Renal cortical epithelial cell (primary cell): ENCODE measurements around the gene MFSD1. TPM values are rescaled to one million over a fixed set of nuclear protein-coding genes. Genes with fewer than 3 reads are reported as not detected.
A peak's percentile ranks its signal among the peaks of the same experiment; 100 is the strongest.
"Not testable (repeated sequence)": the region's sequence is repeated elsewhere in the genome, so short reads cannot be mapped to it uniquely, and the experiment has no call there.

ENCODE experiments used
- DNase-seq: peaks from one replicate; pipeline ENCODE4 v3.0.0-alpha.2; 2011; ENCODE audit warnings: low read depth
- total RNA-seq: library from RNA; depleted of rRNA; stranded (reverse); fragments of >200 nt; gene quantifications from 2 replicates; pipeline ENCODE4 v1.2.3, GENCODE V29; 2014

Gene MFSD1
- total RNA-seq, 1 donor from 2014 or later, result 97.6 TPM

- DNase-seq, result peak; percentile 53
Observed at GRCh38 chr3:158775426-158776410, 26.1 kb upstream of the MFSD1 start.

GRCh38 chr3:158776531-158776930 is 25.3 kb upstream of the MFSD1 start:
- no peak for DNase-seq

GRCh38 chr3:158777161-158777873 is 24.5 kb upstream of the MFSD1 start:
- no peak for DNase-seq

GRCh38 chr3:158780766-158781165 is 21.1 kb upstream of the MFSD1 start:
- no peak for DNase-seq

- no peak for DNase-seq
Observed at GRCh38 chr3:158781191-158781590, 20.7 kb upstream of the MFSD1 start.

- DNase-seq, result no peak
Observed at GRCh38 chr3:158781849-158782248, 20.0 kb upstream of the MFSD1 start.

GRCh38 chr3:158782283-158782989 is 19.4 kb upstream of the MFSD1 start:
- DNase-seq, result no peak

- no peak for DNase-seq
Observed at GRCh38 chr3:158783051-158783450, 18.8 kb upstream of the MFSD1 start.

- no peak for DNase-seq
Observed at GRCh38 chr3:158785972-158786371, 15.9 kb upstream of the MFSD1 start.

GRCh38 chr3:158788446-158788845 is 13.4 kb upstream of the MFSD1 start:
- DNase-seq, result no peak

GRCh38 chr3:158789592-158789991 is 12.3 kb upstream of the MFSD1 start:
- peak; percentile 70 for DNase-seq

- DNase-seq, result peak; percentile 70
Observed at GRCh38 chr3:158790901-158791589, 10.8 kb upstream of the MFSD1 start.

GRCh38 chr3:158791590-158791920 is 10.3 kb upstream of the MFSD1 start:
- DNase-seq, result not testable (repeated sequence)

GRCh38 chr3:158792709-158793108 is 9.1 kb upstream of the MFSD1 start:
- DNase-seq, result no peak

- DNase-seq, result no peak
Observed at GRCh38 chr3:158794206-158794605, 7.6 kb upstream of the MFSD1 start.

GRCh38 chr3:158794936-158795518 is 6.8 kb upstream of the MFSD1 start:
- peak; percentile 61 for DNase-seq

GRCh38 chr3:158801201-158801600 is 653 bp upstream of the MFSD1 start:
- peak; percentile 31 for DNase-seq

GRCh38 chr3:158802409-158803268 is 785 bp downstream of the MFSD1 start:
- DNase-seq, result peak; percentile 15

- DNase-seq, result no peak
Observed at GRCh38 chr3:158804441-158804840, 2.6 kb downstream of the MFSD1 start.

GRCh38 chr3:158808697-158809096 is 6.8 kb downstream of the MFSD1 start:
- peak; percentile 86 for DNase-seq
